Stimulated activated CD4-positive, alpha-beta T cell treated with anti-CD3 and anti-CD28 coated beads, Interleukin-15, amount 100 ng/mL, for 24 hours (primary cell): ENCODE measurements around the gene PLCH1.

Experiments used
- DNase-seq: peaks from one replicate; pipeline ENCODE4 v3.0.0-alpha.2; 2020

Gene PLCH1

GRCh38 chr3:155744626-155745324, at the start of gene PLCH1:
Gene PLCH1, minus strand, starts transcription at chr3:155745071. Its CDS starts 40,847 bp downstream, at chr3:155704224.
- peak; percentile 59 for DNase-seq

GRCh38 chr3:155792532-155792931, 47.7 kb upstream of the PLCH1 start:
- no peak for DNase-seq

GRCh38 chr3:155791190-155791589, 46.3 kb upstream of the PLCH1 start:
- DNase-seq: no peak

- no peak for DNase-seq
These were observed 45.5 kb upstream of the PLCH1 start for GRCh38 chr3:155790272-155790925.

- DNase-seq: no peak
These were observed 40.9 kb upstream of the PLCH1 start for GRCh38 chr3:155785662-155786295.

- DNase-seq: no peak
These were observed 37.6 kb upstream of the PLCH1 start for GRCh38 chr3:155782390-155782953.

- DNase-seq: no peak
These were observed 35.4 kb upstream of the PLCH1 start for GRCh38 chr3:155780291-155780690.

GRCh38 chr3:155778462-155778861, 33.6 kb upstream of the PLCH1 start:
- no peak for DNase-seq

GRCh38 chr3:155772801-155773200, 27.9 kb upstream of the PLCH1 start:
- no peak for DNase-seq

- no peak for DNase-seq
These were observed 26.3 kb upstream of the PLCH1 start for GRCh38 chr3:155771126-155771525.

GRCh38 chr3:155766206-155766605, 21.3 kb upstream of the PLCH1 start:
- DNase-seq: no peak

- DNase-seq: no peak
These were observed 19.1 kb upstream of the PLCH1 start for GRCh38 chr3:155763870-155764463.

GRCh38 chr3:155760653-155761052, 15.8 kb upstream of the PLCH1 start:
- no peak for DNase-seq

GRCh38 chr3:155757577-155757976, 12.7 kb upstream of the PLCH1 start:
- DNase-seq: no peak

- DNase-seq: no peak
These were observed 8.3 kb upstream of the PLCH1 start for GRCh38 chr3:155753038-155753639.

- no peak for DNase-seq
These were observed 3.9 kb upstream of the PLCH1 start for GRCh38 chr3:155748611-155749365.

- no peak for DNase-seq
These were observed 3.0 kb upstream of the PLCH1 start for GRCh38 chr3:155747946-155748290.

GRCh38 chr3:155747286-155747945, 2.5 kb upstream of the PLCH1 start:
- no peak for DNase-seq

GRCh38 chr3:155746703-155747102, 1.8 kb upstream of the PLCH1 start:
- no peak for DNase-seq

GRCh38 chr3:155745795-155746550, 1.1 kb upstream of the PLCH1 start:
- DNase-seq: peak; percentile 9
